CD1c-positive myeloid dendritic cell (primary cell): ENCODE measurements around the gene CLCN1.
"Not testable (repeated sequence)": the region's sequence is repeated elsewhere in the genome, so short reads cannot be mapped to it uniquely, and the experiment has no call there.

Experiments used
- DNase-seq: peaks from one replicate; pipeline ENCODE4 v3.0.0-alpha.2; 2016; ENCODE audit errors: extremely low spot score

CLCN1 gene

GRCh38 chr7:143384661-143385631, 69.0 kb downstream of the CLCN1 start:
- DNase-seq = peak; percentile 74

GRCh38 chr7:143385891-143386781, 70.2 kb downstream of the CLCN1 start:
- DNase-seq = peak; percentile 53

GRCh38 chr7:143387156-143387975, 71.5 kb downstream of the CLCN1 start:
- DNase-seq = no peak

- no peak for DNase-seq
Observed at GRCh38 chr7:143388051-143388450, 72.1 kb downstream of the CLCN1 start.

- no peak for DNase-seq
Observed at GRCh38 chr7:143388491-143389101, 72.7 kb downstream of the CLCN1 start.

- DNase-seq = no peak
Observed at GRCh38 chr7:143389316-143390103, 73.6 kb downstream of the CLCN1 start.

- no peak for DNase-seq
Observed at GRCh38 chr7:143390104-143390772, 74.3 kb downstream of the CLCN1 start.

GRCh38 chr7:143390773-143391317, 74.9 kb downstream of the CLCN1 start:
- DNase-seq = no peak

- DNase-seq = no peak
Observed at GRCh38 chr7:143391462-143392404, 75.8 kb downstream of the CLCN1 start.

- not testable (repeated sequence) for DNase-seq
Observed at GRCh38 chr7:143392427-143392826, 76.5 kb downstream of the CLCN1 start.

- DNase-seq = no peak
Observed at GRCh38 chr7:143392875-143393266, 77.0 kb downstream of the CLCN1 start.

- no peak for DNase-seq
Observed at GRCh38 chr7:143393267-143394041, 77.5 kb downstream of the CLCN1 start.

- DNase-seq = no peak
Observed at GRCh38 chr7:143394068-143394467, 78.2 kb downstream of the CLCN1 start.

GRCh38 chr7:143394777-143395176, 78.9 kb downstream of the CLCN1 start:
- DNase-seq = no peak

GRCh38 chr7:143395187-143396149, 79.6 kb downstream of the CLCN1 start:
- peak; percentile 52 for DNase-seq

GRCh38 chr7:143396182-143396581, 80.3 kb downstream of the CLCN1 start:
- no peak for DNase-seq
